GM18526 (cell line): Measurements from ENCODE around the gene ULK3.

Source experiments
- POLR2A ChIP-seq: IDR thresholded peaks from 3 replicates; pipeline ENCODE4 v1.6.1; 2011; ENCODE audit not compliant: insufficient read length; ENCODE audit errors: extremely low read depth

The ULK3 gene

GRCh38 chr15:74854453-74855022, 11.6 kb upstream of the ULK3 start:
- TF ChIP-seq POLR2A = no peak

DNA sequence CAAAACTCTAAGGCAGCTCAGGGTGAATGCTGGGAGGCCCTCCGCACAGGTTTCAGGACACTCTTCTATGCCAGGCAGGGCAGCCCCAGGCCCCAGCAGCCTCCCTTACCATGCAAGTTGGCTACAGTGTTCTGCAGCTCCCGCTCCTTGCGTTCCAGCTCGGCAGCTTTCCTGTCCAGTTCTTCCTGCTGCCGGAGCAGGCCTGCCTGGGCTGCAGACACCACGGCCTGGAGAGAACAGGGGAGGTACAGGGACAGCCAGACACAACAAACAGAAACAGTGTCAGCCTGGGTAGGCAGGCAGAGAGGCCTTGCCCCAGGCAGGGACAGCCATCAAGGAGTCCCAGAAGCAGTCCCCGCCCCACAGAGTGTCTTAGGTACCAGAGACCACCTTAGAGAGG, 9.0 kb upstream of the ULK3 start:
- no peak for TF ChIP-seq POLR2A

- no peak for TF ChIP-seq POLR2A
Observed at GRCh38 chr15:74850393-74850792, 7.4 kb upstream of the ULK3 start.

DNA sequence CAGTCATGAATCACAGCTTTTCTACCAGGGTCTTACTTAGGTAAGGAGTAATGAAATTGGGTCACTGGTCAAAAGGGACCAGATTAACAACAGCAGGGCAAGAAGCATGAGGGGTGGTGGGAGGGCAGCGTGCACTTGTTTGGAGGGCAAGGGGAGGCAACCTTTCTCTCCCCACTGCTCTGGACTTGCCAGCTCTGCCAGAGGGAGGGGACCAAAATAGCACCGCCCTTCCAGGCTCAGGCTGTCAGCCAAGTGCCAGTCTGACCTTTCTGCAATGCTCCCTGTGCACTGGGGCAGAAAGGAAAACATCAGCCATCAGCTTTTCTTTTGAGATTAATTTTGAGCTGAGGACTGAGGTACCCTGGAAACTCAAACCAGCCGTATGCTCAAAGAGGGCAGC, 4.5 kb upstream of the ULK3 start:
- TF ChIP-seq POLR2A = no peak

- TF ChIP-seq POLR2A = no peak
Observed at GRCh38 chr15:74845581-74845980, 2.6 kb upstream of the ULK3 start.

GRCh38 chr15:74845208-74845568, 2.2 kb upstream of the ULK3 start:
- TF ChIP-seq POLR2A = no peak

- no peak for TF ChIP-seq POLR2A
Observed at GRCh38 chr15:74844319-74845207, 1.6 kb upstream of the ULK3 start.

DNA sequence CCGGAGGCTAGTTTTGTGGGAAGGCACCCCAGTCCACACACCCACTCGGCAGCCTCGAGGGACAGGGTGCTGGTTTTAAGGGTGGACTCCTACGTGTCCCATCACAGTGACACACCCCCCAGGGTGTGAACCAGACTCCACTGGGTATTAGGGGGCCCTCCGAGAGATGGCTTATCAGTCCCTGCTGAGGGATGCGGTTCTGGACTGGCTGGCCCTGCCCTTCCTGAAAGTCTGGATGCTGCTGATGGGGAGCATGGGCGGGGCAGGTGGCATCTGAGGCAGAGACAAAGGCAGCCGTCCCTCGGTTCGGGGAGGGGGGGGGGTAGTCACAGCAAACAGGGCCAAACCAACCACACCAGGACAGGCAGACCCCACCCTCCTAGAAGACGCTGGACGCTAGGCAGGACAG, 939 bp upstream of the ULK3 start:
- no peak for TF ChIP-seq POLR2A

- TF ChIP-seq POLR2A = no peak
Observed at GRCh38 chr15:74843445-74843828, 481 bp upstream of the ULK3 start.

GRCh38 chr15:74841891-74842373, 1.0 kb downstream of the ULK3 start:
- TF ChIP-seq POLR2A = no peak

DNA sequence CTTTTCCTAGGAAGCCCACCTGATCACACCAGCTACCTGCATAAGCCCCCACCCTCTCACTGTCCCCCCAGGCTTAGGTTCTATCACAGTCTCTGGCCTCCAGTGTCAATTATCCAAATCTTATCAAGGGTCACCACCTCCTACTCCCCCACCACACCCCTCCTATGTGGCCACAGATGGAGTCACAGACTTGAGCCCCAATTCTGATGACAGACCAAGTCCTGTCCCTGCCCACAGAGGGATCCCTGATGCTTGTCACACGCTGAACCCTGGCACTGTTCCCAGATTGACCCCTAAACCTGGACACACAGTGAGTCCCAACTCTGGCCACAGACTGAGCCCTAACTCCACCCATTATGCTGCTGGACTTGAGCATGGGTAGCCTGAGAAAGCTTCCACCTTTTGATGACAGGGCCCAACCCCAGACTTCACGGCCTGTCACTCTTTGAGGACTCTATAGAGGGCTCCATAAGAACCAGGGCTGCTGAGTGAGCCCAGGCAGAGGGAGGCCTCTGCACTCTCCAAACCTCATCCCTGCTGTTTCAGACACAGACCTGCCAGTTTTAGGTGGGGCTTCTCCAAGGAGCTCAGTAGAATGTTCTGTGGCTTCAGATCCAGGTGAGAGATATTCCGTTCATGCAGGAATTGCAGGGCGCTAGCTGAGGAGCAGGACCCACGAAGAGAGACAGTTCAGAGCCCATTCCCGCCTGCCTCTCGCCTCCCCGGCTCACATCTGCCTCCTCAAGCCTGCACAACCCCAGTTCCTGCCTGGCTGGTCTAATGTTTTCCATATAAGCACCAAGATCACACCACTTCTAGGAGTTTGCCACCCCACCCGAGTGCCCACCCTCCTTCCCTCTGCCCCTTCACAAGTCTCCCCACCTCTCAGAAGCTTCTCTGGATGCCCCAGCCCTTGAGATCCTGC, 1.8 kb downstream of the ULK3 start:
- TF ChIP-seq POLR2A = no peak

DNA sequence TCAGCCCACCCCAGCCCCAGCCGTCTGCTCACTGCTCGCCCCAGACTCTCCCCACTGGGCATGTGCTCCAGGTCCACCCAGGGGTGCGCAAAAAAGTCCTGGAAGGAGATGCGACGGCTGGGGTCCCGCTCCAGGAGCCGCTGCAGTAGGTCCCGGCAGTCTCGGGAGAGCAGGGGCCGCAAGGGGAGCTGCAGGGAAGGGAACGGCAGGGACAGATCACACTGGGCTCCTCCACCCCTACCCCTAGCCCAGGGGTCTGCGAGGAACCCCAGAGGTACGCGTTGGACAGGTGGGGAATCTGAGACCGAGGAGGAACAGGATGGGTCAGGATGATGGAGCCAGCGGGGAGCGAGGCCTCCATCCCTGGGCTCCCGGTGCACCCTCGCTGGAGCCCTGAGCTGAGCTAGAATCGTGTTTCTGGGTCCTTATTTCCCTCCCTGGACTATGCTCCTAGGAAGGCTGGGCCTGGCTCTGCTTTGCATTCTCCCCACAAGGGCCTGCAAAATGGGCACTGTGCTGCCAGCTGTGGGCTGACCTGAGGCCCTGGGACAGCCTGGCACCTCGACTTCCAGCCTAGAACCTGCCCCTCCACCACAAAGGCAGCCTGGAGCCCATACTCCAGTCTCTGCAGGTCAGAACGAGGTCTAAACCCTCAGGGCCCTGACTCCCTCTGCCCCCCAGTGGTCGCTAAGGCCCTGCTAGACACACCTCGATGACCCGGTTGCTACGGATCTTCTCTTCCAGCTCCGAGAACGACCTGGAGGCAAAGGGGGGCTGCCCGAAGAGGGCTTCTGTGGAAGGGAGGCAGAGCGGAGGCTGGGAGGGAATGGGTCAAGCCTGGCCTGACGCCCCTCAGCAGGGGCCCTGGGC, 3.2 kb downstream of the ULK3 start:
- TF ChIP-seq POLR2A = no peak

- no peak for TF ChIP-seq POLR2A
Observed at GRCh38 chr15:74838746-74839525, 4.0 kb downstream of the ULK3 start.

DNA sequence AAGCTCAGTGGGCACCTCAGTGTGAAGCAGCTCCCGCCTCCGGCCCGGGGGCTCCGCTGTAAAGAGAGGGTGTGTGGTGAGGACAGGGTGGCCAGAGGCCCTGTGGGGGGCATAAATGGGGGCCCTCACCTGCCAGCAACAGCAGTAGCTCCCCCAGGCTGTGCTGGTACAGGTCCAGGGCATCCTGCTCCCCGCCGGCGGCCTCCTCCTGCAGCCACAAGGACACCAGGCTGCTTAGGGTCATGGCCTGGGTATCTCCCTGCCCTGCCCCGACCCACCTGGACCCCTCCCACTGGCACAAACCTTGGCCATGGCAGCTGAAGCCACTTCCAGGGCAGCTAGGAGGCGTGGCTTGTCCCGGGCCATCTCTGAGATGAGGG, 4.8 kb downstream of the ULK3 start:
- TF ChIP-seq POLR2A = no peak
